HEK293 (cell line): ENCODE measurements around the gene ADAMTS13.

Experiments used
- CTCF ChIA-PET: fragments of 350-600 bp; formaldehyde crosslinking; extraction: SDS; loops from one replicate; lab custom pipeline; 2021; ENCODE audit warnings: antibody characterized with exemption; lab: Yijun Ruan, JAX
- POLR2A ChIA-PET: fragments of 300-600 bp; formaldehyde crosslinking; extraction: SDS; loops from one replicate; lab custom pipeline; 2020; ENCODE audit warnings: antibody characterized with exemption, inconsistent platforms; lab: Yijun Ruan, JAX
- H3K27ac ChIP-seq: fragments of 200-500 bp; sonication (Bioruptor generic); 2 replicates; pipeline ENCODE4 v1.5.1; 2014; ENCODE audit warnings: low read depth, low read length, control low read depth, inconsistent platforms; ENCODE audit errors: extremely low read depth
- H3K36me3 ChIP-seq, 2 experiments: fragments of 200-500 bp in 1 of 2; sonication (Bioruptor generic) in 1 of 2; 1 replicate in 1 of 2; 2 replicates in 1 of 2; pipeline ENCODE4 v1.5.1; 2014 to 2017; ENCODE audit warnings: inconsistent platforms in 2 of 2, low read length in 2 of 2; ENCODE audit not compliant: control insufficient read depth in 2 of 2, insufficient read depth in 1 of 2
- H3K4me1 ChIP-seq: fragments of 200-500 bp; sonication (Bioruptor generic); 2 replicates; pipeline ENCODE4 v1.5.1; 2014; ENCODE audit warnings: mild to moderate bottlenecking, low read length, inconsistent platforms; ENCODE audit not compliant: control insufficient read depth, insufficient read depth
- H3K4me3 ChIP-seq: 2 replicates; pipeline ENCODE4 v1.5.1; 2011; ENCODE audit warnings: low read depth, mild to moderate bottlenecking, control low read depth, low read length, moderate library complexity
- H3K9me3 ChIP-seq: fragments of 200-500 bp; sonication (Bioruptor generic); 2 replicates; pipeline ENCODE4 v1.5.1; 2014; ENCODE audit warnings: low read depth, low read length, inconsistent platforms; ENCODE audit not compliant: control insufficient read depth, insufficient read depth
- ELK4 ChIP-seq: IDR thresholded peaks from 2 replicates; pipeline ENCODE4 v1.6.1; 2011; ENCODE audit warnings: mild to moderate bottlenecking, low read depth, low read length, borderline replicate concordance
- GLIS1 ChIP-seq: fragments of 450-650 bp; formaldehyde crosslinking; IDR thresholded peaks from 2 replicates; pipeline ENCODE4 v1.5.1; 2016; ENCODE audit warnings: missing biosample characterization, missing genetic modification characterization
- GLIS2 ChIP-seq: fragments of 450-650 bp; formaldehyde crosslinking; IDR thresholded peaks from 2 replicates; pipeline ENCODE4 v1.5.1; 2016; ENCODE audit warnings: missing biosample characterization, missing genetic modification characterization
- HOXA7 ChIP-seq: sonication (generic); formaldehyde crosslinking; IDR thresholded peaks from 2 replicates; pipeline ENCODE4 v1.8.1; 2022; ENCODE audit warnings: missing genetic modification reagents, borderline replicate concordance
- KLF10 ChIP-seq: fragments of 450-650 bp; IDR thresholded peaks from 2 replicates; pipeline ENCODE4 v1.5.1; 2018; ENCODE audit warnings: missing biosample characterization, mild to moderate bottlenecking, missing genetic modification characterization
- ZBTB49 ChIP-seq: fragments of 450-650 bp; formaldehyde crosslinking; IDR thresholded peaks from 2 replicates; pipeline ENCODE4 v1.5.1; 2016; ENCODE audit warnings: missing biosample characterization, missing genetic modification characterization, low read depth
- ZFP3 ChIP-seq: fragments of 450-650 bp; formaldehyde crosslinking; IDR thresholded peaks from 2 replicates; pipeline ENCODE4 v1.5.1; 2016; ENCODE audit warnings: low read depth, missing biosample characterization, missing genetic modification characterization
- ZNF248 ChIP-seq: fragments of 450-650 bp; formaldehyde crosslinking; IDR thresholded peaks from 2 replicates; pipeline ENCODE4 v1.5.1; 2017; ENCODE audit warnings: missing biosample characterization, missing genetic modification characterization
- ZNF26 ChIP-seq: fragments of 450-650 bp; formaldehyde crosslinking; IDR thresholded peaks from 2 replicates; pipeline ENCODE4 v1.5.1; 2016; ENCODE audit warnings: missing biosample characterization, missing genetic modification characterization
- ZNF311 ChIP-seq: fragments of 450-650 bp; formaldehyde crosslinking; IDR thresholded peaks from 2 replicates; pipeline ENCODE4 v1.5.1; 2017; ENCODE audit warnings: missing biosample characterization, missing genetic modification characterization, borderline replicate concordance
- ZNF48 ChIP-seq: fragments of 450-650 bp; formaldehyde crosslinking; IDR thresholded peaks from 2 replicates; pipeline ENCODE4 v1.5.1; 2016; ENCODE audit warnings: missing biosample characterization, missing genetic modification characterization
- ZNF530 ChIP-seq: fragments of 450-650 bp; formaldehyde crosslinking; IDR thresholded peaks from 2 replicates; pipeline ENCODE4 v1.5.1; 2016; ENCODE audit warnings: low read depth, missing biosample characterization, missing genetic modification characterization
- ZNF639 ChIP-seq: fragments of 450-650 bp; formaldehyde crosslinking; IDR thresholded peaks from 2 replicates; pipeline ENCODE4 v1.5.1; 2016; ENCODE audit warnings: missing biosample characterization, missing genetic modification characterization
- ZNF658 ChIP-seq: fragments of 450-650 bp; formaldehyde crosslinking; IDR thresholded peaks from 2 replicates; pipeline ENCODE4; 2016; ENCODE audit warnings: missing biosample characterization, missing genetic modification characterization
- ZNF701 ChIP-seq: fragments of 450-650 bp; formaldehyde crosslinking; IDR thresholded peaks from 2 replicates; pipeline ENCODE4 v1.5.1; 2016; ENCODE audit warnings: missing biosample characterization, missing genetic modification characterization
- ZNF830 ChIP-seq: fragments of 450-650 bp; IDR thresholded peaks from 2 replicates; pipeline ENCODE4 v1.5.0; 2018; ENCODE audit warnings: missing biosample characterization, missing genetic modification characterization, low read depth, mild to moderate bottlenecking, moderate library complexity
- TF ChIP-seq, protein P1 (sequence below): fragments of 450-650 bp; formaldehyde crosslinking; IDR thresholded peaks from 2 replicates; pipeline ENCODE4 v1.5.1; 2016; ENCODE audit warnings: missing biosample characterization, missing genetic modification characterization, borderline replicate concordance
- TF ChIP-seq, protein P2 (sequence below): fragments of 450-650 bp; formaldehyde crosslinking; IDR thresholded peaks from 2 replicates; pipeline ENCODE4; 2016; ENCODE audit warnings: missing biosample characterization, missing genetic modification characterization
- TF ChIP-seq, protein P3 (sequence below): fragments of 450-650 bp; formaldehyde crosslinking; IDR thresholded peaks from 2 replicates; pipeline ENCODE4 v1.5.1; 2016; ENCODE audit warnings: missing biosample characterization, missing genetic modification characterization

ADAMTS13 gene

GRCh38 chr9:133473743-133474142 lies 51.6 kb downstream of the ADAMTS13 start (continued):
- TF ChIP-seq ZNF658 (tag by site-specific recombination) (no peak), ZNF639 (tag by site-specific recombination) (no peak), ZFP3 (tag by site-specific recombination) (no peak), GLIS1 (tag by site-specific recombination) (no peak), ZBTB49 (no peak)
- TF ChIP-seq, protein P1, sequence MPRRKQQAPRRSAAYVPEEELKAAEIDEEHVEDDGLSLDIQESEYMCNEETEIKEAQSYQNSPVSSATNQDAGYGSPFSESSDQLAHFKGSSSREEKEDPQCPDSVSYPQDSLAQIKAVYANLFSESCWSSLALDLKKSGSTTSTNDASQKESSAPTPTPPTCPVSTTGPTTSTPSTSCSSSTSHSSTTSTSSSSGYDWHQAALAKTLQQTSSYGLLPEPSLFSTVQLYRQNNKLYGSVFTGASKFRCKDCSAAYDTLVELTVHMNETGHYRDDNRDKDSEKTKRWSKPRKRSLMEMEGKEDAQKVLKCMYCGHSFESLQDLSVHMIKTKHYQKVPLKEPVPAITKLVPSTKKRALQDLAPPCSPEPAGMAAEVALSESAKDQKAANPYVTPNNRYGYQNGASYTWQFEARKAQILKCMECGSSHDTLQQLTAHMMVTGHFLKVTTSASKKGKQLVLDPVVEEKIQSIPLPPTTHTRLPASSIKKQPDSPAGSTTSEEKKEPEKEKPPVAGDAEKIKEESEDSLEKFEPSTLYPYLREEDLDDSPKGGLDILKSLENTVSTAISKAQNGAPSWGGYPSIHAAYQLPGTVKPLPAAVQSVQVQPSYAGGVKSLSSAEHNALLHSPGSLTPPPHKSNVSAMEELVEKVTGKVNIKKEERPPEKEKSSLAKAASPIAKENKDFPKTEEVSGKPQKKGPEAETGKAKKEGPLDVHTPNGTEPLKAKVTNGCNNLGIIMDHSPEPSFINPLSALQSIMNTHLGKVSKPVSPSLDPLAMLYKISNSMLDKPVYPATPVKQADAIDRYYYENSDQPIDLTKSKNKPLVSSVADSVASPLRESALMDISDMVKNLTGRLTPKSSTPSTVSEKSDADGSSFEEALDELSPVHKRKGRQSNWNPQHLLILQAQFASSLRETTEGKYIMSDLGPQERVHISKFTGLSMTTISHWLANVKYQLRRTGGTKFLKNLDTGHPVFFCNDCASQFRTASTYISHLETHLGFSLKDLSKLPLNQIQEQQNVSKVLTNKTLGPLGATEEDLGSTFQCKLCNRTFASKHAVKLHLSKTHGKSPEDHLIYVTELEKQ (tag by site-specific recombination): no peak

DNA sequence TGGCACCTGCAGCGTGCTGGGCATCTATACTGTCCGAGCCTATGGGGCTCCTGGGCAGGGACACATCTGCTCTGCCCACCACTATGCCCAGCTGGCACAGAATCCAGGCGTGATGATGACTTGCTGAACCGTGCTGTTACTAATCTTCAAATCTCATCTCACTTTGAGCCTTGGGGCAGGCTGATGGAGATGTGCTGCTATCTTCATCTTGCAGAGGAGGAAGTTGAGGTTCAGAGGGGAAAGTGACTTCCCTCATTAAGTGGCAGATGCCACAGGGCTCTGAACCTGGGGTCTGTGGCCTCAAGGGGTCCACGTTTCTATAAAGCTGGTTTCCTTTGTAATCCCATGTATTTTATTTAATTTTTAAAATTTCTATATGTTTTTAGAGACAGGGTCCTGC lies 52.0 kb downstream of the ADAMTS13 start:
- no peak overlapping the region for H3K4me3 ChIP-seq
- peaks cover 0 to 46% of the 10 kb centered on the region in 2 experiments; a peak in 1 of 3 replicates for H3K36me3 ChIP-seq
- ChIA-PET CTCF (interaction anchor here (1.2 kb wide), 1 partner anchor 10 kb away, joined by 4 read pairs; no protein-coding TSS in a partner anchor), POLR2A (no interaction called here)
- no peaks in the 10 kb centered on the region for H3K9me3 ChIP-seq
- no peaks in the 10 kb centered on the region for H3K4me1 ChIP-seq
- no peak overlapping the region for H3K27ac ChIP-seq
- no peak for TF ChIP-seq ZNF48
- TF ChIP-seq ELK4: no peak
- TF ChIP-seq, protein P2, sequence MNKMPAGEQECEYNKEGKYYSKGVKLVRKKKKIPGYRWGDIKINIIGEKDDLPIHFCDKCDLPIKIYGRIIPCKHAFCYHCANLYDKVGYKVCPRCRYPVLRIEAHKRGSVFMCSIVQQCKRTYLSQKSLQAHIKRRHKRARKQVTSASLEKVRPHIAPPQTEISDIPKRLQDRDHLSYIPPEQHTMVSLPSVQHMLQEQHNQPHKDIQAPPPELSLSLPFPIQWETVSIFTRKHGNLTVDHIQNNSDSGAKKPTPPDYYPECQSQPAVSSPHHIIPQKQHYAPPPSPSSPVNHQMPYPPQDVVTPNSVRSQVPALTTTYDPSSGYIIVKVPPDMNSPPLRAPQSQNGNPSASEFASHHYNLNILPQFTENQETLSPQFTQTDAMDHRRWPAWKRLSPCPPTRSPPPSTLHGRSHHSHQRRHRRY (tag by site-specific recombination): no peak
- no peak for TF ChIP-seq ZNF701 (tag by site-specific recombination)
- no peak for TF ChIP-seq ZNF530 (tag by site-specific recombination)
- no peak for TF ChIP-seq ZNF830 (tag by site-specific recombination)
- no peak for TF ChIP-seq ZNF248 (tag by site-specific recombination)
- TF ChIP-seq, protein P3, sequence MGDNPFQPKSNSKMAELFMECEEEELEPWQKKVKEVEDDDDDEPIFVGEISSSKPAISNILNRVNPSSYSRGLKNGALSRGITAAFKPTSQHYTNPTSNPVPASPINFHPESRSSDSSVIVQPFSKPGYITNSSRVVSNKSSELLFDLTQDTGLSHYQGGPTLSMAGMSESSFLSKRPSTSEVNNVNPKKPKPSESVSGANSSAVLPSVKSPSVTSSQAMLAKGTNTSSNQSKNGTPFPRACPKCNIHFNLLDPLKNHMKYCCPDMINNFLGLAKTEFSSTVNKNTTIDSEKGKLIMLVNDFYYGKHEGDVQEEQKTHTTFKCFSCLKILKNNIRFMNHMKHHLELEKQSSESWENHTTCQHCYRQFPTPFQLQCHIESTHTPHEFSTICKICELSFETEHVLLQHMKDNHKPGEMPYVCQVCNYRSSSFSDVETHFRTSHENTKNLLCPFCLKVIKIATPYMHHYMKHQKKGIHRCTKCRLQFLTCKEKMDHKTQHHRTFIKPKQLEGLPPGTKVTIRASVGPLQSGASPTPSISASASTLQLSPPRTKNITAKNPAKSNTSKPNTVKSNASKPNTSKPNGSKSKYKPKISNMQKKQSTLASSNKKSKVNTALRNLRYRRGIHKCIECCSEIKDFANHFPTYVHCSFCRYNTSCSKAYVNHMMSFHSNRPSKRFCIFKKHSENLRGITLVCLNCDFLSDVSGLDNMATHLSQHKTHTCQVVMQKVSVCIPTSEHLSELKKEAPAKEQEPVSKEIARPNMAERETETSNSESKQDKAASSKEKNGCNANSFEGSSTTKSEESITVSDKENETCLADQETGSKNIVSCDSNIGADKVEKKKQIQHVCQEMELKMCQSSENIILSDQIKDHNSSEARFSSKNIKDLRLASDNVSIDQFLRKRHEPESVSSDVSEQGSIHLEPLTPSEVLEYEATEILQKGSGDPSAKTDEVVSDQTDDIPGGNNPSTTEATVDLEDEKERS: no peak
- no peak for TF ChIP-seq KLF10 (tag by site-specific recombination)
- TF ChIP-seq ZNF311 (tag by site-specific recombination): no peak
- no peak for TF ChIP-seq ZBTB49
- no peak for TF ChIP-seq ZNF26
- no peak for TF ChIP-seq GLIS2 (tag by site-specific recombination)
- no peak for TF ChIP-seq HOXA7
